ENCODE measurements around the gene ANKFN1.

DNA sequence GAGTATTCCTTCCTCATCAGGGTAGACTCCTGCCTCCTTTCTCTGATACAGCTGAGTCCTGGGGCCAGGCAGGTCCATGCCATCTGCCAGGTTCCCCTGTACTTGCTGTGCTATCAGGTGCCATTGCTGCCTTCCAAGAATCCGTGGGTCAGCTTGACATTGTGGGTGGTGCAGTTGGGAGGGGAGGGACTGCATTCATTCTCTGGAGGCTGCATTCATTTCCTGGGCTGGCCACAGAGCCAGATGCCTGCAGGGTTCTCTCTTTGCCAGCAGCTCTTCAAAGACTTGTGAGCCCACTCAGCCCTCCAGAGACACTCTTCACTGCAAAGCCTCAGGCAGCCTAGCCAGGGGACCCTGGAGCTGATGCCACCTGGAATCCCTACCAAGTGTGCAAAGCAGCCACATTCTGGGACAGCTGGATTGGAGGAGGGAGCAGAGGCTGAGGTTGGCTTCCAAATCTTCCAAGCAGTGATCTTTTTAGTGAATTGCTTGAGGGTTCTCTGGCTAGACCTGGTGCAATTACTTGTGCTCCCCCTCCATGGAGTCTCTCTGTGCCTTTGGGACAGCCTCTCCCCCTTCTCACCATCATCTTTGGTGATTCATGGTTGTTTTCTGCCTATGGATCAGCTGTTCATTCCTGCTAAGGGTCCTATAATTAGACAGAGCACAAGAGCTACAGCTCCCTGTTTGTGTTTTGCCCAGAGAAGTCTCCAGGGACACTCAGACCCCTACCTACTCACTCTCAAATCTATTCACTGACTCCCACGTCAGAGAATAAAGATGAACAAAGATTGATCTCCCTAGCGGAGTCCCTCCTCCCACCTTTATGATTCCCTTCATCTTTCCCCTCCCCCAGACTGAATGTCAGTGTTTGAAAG is 20.9 kb downstream of the ANKFN1 start:
- TF ChIP-seq, protein P1, sequence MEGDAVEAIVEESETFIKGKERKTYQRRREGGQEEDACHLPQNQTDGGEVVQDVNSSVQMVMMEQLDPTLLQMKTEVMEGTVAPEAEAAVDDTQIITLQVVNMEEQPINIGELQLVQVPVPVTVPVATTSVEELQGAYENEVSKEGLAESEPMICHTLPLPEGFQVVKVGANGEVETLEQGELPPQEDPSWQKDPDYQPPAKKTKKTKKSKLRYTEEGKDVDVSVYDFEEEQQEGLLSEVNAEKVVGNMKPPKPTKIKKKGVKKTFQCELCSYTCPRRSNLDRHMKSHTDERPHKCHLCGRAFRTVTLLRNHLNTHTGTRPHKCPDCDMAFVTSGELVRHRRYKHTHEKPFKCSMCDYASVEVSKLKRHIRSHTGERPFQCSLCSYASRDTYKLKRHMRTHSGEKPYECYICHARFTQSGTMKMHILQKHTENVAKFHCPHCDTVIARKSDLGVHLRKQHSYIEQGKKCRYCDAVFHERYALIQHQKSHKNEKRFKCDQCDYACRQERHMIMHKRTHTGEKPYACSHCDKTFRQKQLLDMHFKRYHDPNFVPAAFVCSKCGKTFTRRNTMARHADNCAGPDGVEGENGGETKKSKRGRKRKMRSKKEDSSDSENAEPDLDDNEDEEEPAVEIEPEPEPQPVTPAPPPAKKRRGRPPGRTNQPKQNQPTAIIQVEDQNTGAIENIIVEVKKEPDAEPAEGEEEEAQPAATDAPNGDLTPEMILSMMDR (IDR thresholded peaks at IDR 0.05) = no peak
- no peak for TF ChIP-seq POLR2A (IDR thresholded peaks at IDR 0.05)
